Cardiac fibroblast (primary cell): Measurements from ENCODE around the gene CENPI.
"Not testable (repeated sequence)": the region's sequence is repeated elsewhere in the genome, so short reads cannot be mapped to it uniquely, and the experiment has no call there.

Experiments
- DNase-seq, 2 donors: peaks; one replicate each; pipeline versions ENCODE4 v3.0.0 to v3.0.0-alpha.2; 2010; ENCODE audit warnings: low read depth in 2 of 2
- H3K4me3 ChIP-seq, 2 donors: replicated peaks in 1 of 2; 1 replicate in 1 of 2; 2 replicates in 1 of 2; pipeline ENCODE4 v1.5.1; 2011; ENCODE audit warnings: low read depth in 2 of 2, low read length in 2 of 2, mild to moderate bottlenecking in 2 of 2, moderate library complexity in 1 of 2
- TF ChIP-seq, protein P1 (sequence below): IDR thresholded peaks from one replicate; pipeline ENCODE4 v1.5.1; 2011; ENCODE audit warnings: low read depth, mild to moderate bottlenecking, low read length, inconsistent platforms

The CENPI gene, protein sequence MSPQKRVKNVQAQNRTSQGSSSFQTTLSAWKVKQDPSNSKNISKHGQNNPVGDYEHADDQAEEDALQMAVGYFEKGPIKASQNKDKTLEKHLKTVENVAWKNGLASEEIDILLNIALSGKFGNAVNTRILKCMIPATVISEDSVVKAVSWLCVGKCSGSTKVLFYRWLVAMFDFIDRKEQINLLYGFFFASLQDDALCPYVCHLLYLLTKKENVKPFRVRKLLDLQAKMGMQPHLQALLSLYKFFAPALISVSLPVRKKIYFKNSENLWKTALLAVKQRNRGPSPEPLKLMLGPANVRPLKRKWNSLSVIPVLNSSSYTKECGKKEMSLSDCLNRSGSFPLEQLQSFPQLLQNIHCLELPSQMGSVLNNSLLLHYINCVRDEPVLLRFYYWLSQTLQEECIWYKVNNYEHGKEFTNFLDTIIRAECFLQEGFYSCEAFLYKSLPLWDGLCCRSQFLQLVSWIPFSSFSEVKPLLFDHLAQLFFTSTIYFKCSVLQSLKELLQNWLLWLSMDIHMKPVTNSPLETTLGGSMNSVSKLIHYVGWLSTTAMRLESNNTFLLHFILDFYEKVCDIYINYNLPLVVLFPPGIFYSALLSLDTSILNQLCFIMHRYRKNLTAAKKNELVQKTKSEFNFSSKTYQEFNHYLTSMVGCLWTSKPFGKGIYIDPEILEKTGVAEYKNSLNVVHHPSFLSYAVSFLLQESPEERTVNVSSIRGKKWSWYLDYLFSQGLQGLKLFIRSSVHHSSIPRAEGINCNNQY

DNA sequence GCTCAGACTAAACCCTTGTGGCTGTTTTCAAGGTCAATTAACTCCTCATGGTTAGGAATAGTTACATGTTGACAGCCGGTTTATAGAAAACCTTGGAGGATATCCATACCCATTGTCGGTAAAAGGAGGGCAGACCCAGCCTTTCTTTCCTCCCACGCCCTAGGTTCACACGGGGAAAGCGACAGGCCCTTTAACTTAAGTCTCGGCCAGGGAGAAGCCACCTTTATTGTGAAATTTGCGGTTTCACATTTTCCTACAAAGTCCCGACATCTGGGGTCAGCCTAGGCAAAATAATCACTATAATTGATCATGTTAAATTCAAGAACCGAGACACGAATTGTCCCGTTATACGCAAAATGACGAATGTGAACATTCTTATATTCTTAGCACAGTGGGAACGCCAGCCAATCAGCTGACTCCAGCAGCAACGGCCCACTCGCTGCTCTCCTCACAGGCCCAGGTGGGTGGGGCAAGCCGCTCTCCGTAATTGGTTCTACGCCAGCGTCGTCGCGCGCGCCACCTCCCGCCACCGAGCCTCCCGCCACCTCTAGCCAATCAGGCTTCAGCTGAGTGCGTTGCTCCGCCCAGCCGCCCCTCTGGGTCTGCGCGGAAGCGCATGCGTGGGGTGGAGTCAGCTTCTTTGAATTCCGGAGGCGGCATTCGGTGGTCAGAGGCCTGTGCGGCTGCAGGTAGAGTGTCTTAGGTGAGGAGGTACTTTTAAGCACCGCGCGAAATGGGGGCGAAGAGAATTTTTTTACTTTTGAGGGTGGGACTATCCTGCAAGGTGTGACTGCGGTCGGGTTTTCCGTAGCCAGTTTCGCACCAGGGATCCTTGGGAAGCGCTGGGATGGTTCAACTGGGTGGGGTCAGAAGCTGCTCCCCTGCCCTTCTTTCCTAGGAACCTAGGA lies at the start of gene CENPI:
Gene CENPI, plus strand, starts transcription at position 659 of the 908 bp plus-strand sequence. CDS start 2,867 bp downstream, outside the sequence.
- TF ChIP-seq, protein P1, sequence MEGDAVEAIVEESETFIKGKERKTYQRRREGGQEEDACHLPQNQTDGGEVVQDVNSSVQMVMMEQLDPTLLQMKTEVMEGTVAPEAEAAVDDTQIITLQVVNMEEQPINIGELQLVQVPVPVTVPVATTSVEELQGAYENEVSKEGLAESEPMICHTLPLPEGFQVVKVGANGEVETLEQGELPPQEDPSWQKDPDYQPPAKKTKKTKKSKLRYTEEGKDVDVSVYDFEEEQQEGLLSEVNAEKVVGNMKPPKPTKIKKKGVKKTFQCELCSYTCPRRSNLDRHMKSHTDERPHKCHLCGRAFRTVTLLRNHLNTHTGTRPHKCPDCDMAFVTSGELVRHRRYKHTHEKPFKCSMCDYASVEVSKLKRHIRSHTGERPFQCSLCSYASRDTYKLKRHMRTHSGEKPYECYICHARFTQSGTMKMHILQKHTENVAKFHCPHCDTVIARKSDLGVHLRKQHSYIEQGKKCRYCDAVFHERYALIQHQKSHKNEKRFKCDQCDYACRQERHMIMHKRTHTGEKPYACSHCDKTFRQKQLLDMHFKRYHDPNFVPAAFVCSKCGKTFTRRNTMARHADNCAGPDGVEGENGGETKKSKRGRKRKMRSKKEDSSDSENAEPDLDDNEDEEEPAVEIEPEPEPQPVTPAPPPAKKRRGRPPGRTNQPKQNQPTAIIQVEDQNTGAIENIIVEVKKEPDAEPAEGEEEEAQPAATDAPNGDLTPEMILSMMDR: no peak
- H3K4me3 ChIP-seq: peak within 1 kb of the TSS; percentile 47 to 65
- DNase-seq: peak; percentile 94 to 95

DNA sequence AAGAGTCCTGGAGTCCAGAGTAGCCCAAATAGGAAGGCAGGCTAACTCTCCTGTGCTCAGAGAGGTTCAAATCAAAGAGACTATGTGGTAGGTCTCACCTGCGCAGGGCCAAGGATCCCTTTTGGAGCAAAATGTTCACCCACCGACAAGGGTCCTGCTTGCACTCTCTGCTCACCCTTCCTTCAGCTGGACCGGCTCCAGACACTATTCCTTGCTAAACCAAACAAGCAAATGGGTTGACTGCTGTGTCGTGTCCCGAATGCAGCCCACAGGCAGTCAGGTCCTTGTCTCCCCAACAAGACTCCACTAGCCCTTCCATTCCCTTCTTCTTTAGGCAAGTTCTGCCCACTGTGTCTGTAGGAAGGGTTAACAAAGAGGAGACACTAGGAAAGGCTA lies 46.9 kb upstream of the CENPI start:
- DNase-seq: no peak
- peak overlapping the region; percentile 50 to 63 for H3K4me3 ChIP-seq
- TF ChIP-seq, protein P1: no peak

DNA sequence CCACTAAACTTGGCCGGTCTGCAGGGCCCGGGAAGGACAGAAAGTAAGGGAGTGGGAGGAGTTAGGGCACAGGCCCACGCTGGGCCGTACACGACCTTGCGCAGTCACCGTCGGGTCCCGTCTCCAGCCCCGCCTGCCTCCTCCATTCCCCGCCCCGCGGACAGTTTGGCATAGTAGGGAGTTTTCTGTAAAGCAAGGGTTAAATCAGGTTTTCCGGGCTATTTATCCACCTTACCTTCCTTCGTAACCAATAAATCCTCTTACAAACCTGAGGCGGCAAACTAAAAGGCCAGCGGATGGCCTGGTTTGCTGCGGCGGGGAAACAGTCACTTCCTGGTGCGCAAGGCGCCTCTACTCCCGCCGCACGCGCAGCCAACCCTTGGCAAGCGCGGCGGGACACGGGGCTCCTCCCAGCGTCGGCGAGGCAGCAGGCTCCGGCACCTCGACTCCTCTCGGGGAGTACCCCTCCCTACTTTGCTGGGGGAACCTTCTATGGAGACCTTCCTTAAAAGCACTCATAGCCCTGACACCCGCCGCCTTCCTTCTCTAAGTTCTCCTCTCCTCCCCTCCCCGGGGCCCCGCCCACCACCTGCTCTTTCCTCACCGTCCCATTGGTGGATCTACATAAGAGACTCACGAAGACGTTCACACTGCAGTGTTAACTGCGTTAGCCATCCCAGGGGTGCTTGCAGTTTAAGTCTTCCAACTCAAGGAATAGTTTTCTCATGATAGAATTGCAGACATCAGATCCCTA lies 46.3 kb upstream of the CENPI start, which contains the start of gene TRMT2B:
Gene TRMT2B, minus strand, starts transcription at position 563 of the 754 bp plus-strand sequence. CDS start 9,822 bp downstream, outside the sequence.
- H3K4me3 ChIP-seq: peak within 1 kb of the TSS; percentile 50 to 63
- peak; percentile 68 to 76 for DNase-seq
- TF ChIP-seq, protein P1: no peak

DNA sequence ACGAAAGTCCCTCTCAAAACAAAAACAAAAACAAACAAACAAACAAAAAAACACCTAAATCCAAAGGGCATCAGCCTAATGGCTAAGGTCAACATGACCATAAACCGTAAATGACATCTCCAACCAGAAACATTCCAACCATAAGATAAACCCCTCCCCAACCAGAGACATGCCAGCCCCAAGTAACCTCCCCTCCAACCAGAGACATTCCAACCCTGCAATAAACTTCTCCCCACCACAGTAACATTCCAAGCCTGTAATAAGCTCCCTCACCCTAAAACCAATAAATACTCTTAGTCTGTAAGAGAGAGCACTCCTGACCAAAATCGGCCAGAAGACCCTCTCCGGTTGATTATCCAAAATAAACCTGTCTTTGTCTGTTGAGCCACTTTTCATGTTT lies 41.5 kb upstream of the CENPI start:
- not testable (repeated sequence) for H3K4me3 ChIP-seq, DNase-seq

DNA sequence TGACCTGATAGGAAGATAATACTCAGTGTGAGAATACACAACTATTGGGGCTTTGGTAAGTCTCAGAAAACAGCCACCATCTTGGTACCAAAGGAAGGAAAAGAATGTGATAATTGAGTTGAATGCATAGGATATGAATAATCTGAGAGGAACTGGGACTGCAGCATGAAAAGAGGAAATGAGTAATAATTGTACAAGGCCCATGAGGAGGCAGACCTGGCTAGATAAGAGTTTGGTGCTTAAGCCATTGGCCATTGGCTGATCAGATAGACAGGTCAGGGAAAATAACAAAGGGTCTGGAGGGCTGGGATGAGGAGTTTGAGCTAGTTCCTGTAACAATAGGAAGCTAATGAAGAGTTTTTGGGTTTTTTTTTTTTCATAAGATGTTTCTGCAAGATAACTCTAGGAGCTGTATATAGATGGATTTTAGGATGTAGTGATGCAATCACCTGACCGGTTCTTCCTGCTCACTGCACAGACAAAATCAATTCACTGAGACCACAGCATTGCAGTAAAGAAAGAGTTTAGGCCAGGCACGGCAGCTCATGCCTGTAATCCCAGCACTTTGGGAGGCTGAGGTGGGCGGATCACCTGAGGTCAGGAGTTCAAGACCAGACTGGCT lies 40.8 kb upstream of the CENPI start:
- no peak overlapping the region for H3K4me3 ChIP-seq
- TF ChIP-seq, protein P1: no peak
- DNase-seq: peak; percentile 45 to 76

DNA sequence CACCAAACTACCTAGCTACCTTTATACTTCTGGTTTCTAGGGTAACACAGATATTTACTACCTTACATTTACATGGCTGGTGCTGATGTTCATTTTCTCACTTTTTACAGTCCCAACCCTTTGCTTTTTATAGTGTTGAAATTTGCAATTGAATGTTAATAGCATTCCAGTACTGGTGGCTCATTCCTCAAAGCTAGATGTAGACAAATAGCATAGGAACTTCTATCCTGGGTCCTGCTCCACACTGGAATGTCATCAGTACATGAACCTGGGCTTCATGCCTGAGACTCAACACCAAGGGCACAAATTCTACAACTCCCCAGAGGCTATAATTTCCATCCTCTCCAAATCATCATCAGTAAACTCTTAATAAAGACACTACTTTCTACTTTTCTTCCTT lies 35.8 kb upstream of the CENPI start:
- no peak overlapping the region for H3K4me3 ChIP-seq
- DNase-seq: peak in 1 of 2 donors; percentile 6
- TF ChIP-seq, protein P1: no peak
